Activated T-cell treated with anti-CD3 and anti-CD28 coated beads, Interleukin-2, amount 50 U/mL, for 72 hours (primary cell): Measurements from ENCODE around the gene MRPL10. TPM values are rescaled to one million over a fixed set of nuclear protein-coding genes. Genes with fewer than 3 reads are reported as not detected.

Experiments used
- ATAC-seq, 2 donors: fragments of 150-1000 bp; cut with Tn5 transposase; replicated peaks in 1 of 2; 2 replicates each; pipeline ENCODE4 v1.10.0; 2021; ENCODE audit warnings: moderate library complexity in 2 of 2, mild to moderate bottlenecking in 1 of 2
- DNase-seq, 2 donors: peaks; one replicate each; pipeline ENCODE4 v3.0.0; 2021 to 2022; ENCODE audit warnings: mixed read lengths in 1 of 2
- H3K27ac Mint-ChIP-seq: one replicate; pipeline ENCODE4 v1.8.0; 2022; ENCODE audit warnings: mild to moderate bottlenecking, moderate library complexity, mixed read lengths
- H3K27me3 Mint-ChIP-seq: one replicate; pipeline ENCODE4 v1.8.0; 2022; ENCODE audit warnings: low read depth, mixed read lengths
- H3K36me3 Mint-ChIP-seq, 2 donors: one replicate each; pipeline ENCODE4 v1.8.0; 2022; ENCODE audit warnings: mixed read lengths in 2 of 2, mild to moderate bottlenecking in 1 of 2; ENCODE audit not compliant: insufficient read depth in 2 of 2
- H3K4me1 Mint-ChIP-seq: one replicate; pipeline ENCODE4 v1.8.0; 2022; ENCODE audit warnings: low read depth, mixed read lengths
- H3K4me3 Mint-ChIP-seq, 2 donors: one replicate each; pipeline ENCODE4 v1.8.0; 2022; ENCODE audit warnings: mild to moderate bottlenecking in 2 of 2, mixed read lengths in 2 of 2, moderate library complexity in 2 of 2
- H3K9me3 Mint-ChIP-seq, 2 donors: one replicate each; pipeline ENCODE4 v1.8.0; 2022; ENCODE audit warnings: mixed read lengths in 2 of 2
- total RNA-seq, 2 donors: library from RNA; stranded (reverse); gene quantifications; one replicate each; pipeline ENCODE4 v1.2.3, GENCODE V29; 2022

Gene MRPL10
- total RNA-seq, 2 donors from 2014 or later, result 81.7 to 83.5 TPM

DNA sequence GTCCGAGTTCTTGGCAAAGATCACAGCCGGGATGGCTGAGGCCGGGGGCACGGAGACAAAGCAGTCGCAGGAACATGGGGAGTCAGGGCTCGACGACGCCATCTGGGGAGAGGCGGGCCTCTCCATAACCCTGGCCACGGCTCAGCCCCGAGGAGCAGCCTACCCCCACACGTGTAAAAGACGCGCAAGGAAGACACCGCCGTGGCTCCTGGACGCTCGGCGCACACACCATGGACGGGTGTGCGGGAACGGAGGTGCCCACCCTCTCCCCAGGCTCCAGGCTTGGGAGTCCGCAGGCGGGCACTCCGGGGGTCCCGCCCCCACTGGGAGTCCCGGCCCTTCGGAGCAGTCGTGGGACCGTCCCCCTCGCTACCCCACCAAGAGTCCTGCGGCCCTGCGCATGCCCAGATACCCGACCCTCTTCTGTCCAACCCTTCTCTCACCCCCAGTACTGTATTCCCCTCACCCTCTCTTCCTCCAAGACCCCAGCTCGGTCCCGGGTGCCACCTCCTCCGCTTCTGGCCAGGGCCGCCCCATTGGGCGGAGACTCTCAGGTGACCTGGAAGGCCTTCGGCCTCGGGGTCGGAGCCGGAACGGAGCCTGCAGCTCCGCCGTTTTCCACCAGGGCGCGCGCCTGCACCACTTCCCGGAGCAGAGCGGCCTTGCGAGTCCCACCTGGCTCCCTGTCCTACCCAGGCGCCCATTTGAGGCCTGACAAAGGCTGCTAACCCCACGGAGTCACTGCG lies 9.6 kb upstream of the MRPL10 start, which contains the start of gene SCRN2:
Gene SCRN2, minus strand, starts transcription at position 532 of the 746 bp plus-strand sequence. Its CDS starts 430 bp downstream, at position 102.
- Mint-ChIP-seq H3K27me3 (peaks cover 19% of the 10 kb centered on the region), H3K4me1 (peaks cover 38% of the 10 kb centered on the region), H3K9me3 (no peaks in the 10 kb centered on the region), H3K36me3 (peaks cover 0 to 1% of the 10 kb centered on the region in 2 donors), H3K27ac (peak within 1 kb of the TSS; percentile 27), H3K4me3 (peak within 1 kb of the TSS; percentile 90 to 99)
- DNase-seq (peak; percentile 93 to 97), ATAC-seq (peak; percentile 92 to 94)

DNA sequence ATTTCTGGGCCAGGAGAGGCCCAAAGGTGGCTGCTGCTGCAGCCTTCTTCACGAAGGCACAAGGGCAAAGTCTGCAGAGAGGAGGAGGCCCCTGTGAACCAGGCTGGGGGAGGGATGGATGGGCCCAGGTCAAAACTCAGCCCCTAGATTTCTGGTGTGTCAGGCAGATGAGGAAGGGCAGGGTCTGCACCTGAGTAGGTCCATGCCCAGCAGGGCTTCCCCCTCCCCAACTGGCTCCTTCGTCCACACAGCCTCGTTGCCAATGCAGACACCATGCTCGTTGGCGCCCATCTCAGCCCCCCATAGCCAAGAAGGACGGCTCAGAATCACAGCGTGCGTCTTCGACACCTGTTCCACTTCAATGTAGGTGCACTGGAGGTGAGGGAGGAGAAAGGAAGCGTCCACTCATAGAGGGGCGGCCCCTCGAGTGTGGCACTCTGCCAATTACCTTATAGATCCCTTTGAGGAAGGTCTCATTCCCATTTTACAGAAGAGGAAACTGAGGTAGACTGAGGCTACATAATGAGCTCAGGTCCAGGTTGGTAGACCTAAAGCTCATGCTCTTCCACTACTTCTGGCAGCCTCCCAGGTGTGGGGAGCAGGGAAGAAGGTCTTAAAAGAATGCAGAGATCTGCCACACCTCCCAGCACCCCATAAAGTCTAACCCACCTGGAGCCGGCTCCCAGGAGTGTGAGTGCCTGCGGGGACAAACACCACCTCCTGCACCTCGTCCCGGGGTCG lies 8.8 kb upstream of the MRPL10 start:
- Mint-ChIP-seq H3K4me1 (peaks cover 44% of the 10 kb centered on the region), H3K4me3 (peak overlapping the region; percentile 90 to 99), H3K27me3 (peaks cover 12% of the 10 kb centered on the region), H3K36me3 (peaks cover 0 to 1% of the 10 kb centered on the region in 2 donors), H3K27ac (peak overlapping the region; percentile 27), H3K9me3 (no peaks in the 10 kb centered on the region)
- ATAC-seq (no peak), DNase-seq (no peak)

DNA sequence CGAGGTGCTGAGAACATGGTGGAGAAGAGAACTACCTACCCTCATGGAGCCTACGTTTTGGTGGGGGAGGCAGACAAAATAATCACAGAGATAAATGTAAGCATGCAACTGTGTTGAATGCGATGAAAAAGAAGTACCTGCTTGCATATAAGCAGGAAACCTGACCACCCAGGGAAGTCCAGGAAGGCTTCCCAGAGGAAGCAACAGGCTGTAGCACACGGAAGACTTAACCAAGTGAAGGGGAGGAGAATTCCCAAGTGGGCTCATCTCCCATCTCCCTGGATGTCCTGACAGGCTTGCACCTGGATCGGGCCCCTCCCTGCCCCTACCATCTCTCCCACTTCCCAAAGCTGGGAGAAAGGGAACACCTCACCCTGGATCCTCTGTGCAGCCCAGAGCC lies 7.7 kb upstream of the MRPL10 start:
- H3K4me1 Mint-ChIP-seq, result peaks cover 55% of the 10 kb centered on the region
- ATAC-seq, result no peak
- H3K27ac Mint-ChIP-seq, result no peak overlapping the region
- no peak overlapping the region for H3K4me3 Mint-ChIP-seq
- peaks cover 1% of the 10 kb centered on the region for H3K27me3 Mint-ChIP-seq
- H3K9me3 Mint-ChIP-seq, result no peaks in the 10 kb centered on the region
- H3K36me3 Mint-ChIP-seq, result peaks cover 0 to 1% of the 10 kb centered on the region in 2 donors
- DNase-seq, result no peak

DNA sequence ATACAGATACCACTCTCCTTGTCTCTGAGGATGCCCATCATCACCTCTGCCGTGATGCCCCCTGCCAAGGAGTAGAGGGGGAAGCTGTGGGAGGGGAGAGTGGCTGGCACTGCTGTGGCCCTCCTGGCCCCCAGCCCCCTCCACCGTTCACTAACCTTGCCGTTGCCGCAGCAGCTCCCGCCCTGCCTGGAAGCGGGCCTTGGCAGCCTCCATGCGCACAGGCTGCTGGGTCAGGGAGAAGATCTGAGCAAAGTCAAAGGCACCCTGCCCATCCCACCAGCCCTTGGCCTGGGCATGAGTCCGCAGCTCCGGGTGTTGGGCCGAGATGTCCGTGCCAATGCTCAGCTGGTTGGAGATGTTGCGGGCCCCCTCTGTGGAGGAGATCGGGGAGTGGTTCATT lies 7.3 kb upstream of the MRPL10 start:
- no peak for DNase-seq
- no peak overlapping the region for H3K27ac Mint-ChIP-seq
- no peak overlapping the region for H3K4me3 Mint-ChIP-seq
- no peaks in the 10 kb centered on the region for H3K27me3 Mint-ChIP-seq
- ATAC-seq, result no peak
- no peaks in the 10 kb centered on the region for H3K9me3 Mint-ChIP-seq
- H3K36me3 Mint-ChIP-seq, result peaks cover 0 to 1% of the 10 kb centered on the region in 2 donors
- peaks cover 60% of the 10 kb centered on the region for H3K4me1 Mint-ChIP-seq

DNA sequence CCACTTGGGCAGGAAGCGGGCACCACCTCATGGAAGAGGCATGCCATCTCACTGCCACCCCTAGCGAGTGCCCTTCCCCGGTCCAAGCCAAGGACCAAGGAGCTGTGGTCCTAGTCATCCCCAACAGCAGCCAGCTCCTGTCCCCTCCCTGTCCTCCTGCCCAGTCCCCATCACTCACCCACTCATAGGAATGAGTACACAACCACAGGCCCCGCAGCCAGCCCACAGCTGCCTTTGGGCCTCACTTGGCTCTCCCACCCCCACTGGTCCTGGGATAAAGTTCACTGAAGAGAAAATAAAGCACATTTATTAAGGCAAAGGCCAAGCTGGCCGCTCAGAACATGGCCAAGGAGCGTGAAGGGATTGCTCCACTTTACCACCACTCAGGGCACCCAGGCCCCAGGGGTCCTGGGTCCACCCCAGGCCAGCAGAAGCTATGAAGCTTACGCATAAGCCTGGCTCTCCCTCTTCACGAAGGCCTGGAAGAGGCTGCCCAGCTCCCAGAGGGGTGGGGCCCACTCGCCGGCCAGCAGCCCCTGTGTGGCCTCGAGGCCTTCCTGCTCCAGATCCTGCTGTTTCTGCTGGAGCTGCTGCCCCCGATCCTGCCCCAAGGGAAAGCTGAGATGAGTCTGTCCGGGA lies 6.2 kb upstream of the MRPL10 start:
- Mint-ChIP-seq H3K9me3 (no peaks in the 10 kb centered on the region), H3K27ac (no peak overlapping the region), H3K4me3 (no peak overlapping the region), H3K4me1 (peaks cover 51% of the 10 kb centered on the region), H3K27me3 (no peaks in the 10 kb centered on the region), H3K36me3 (peaks cover 0 to 1% of the 10 kb centered on the region in 2 donors)
- DNase-seq (no peak), ATAC-seq (no peak)

DNA sequence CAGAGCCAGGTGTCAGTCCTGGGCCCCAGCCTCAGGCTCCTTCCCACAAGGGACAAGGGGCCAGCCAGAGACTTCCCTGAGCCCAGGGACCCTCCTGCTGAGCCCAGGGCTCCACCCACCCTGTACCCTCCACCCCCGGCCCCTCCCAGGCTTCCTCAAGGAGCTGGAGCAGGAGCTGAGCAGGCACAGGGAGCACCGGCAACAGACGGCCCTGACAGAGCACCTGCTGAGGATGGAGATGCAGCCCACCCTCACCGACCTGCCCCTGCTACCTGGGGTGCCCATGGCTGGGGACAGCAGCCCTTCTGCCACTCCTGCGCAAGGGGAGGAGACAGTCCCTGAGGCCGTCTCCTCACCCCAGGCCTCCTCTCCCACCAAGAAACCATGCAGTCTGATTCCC lies 5.3 kb upstream of the MRPL10 start:
- DNase-seq (no peak), ATAC-seq (no peak)
- Mint-ChIP-seq H3K9me3 (no peaks in the 10 kb centered on the region), H3K27ac (no peak overlapping the region), H3K4me3 (no peak overlapping the region), H3K27me3 (no peaks in the 10 kb centered on the region), H3K36me3 (peaks cover 0 to 1% of the 10 kb centered on the region in 2 donors), H3K4me1 (peaks cover 51% of the 10 kb centered on the region)

DNA sequence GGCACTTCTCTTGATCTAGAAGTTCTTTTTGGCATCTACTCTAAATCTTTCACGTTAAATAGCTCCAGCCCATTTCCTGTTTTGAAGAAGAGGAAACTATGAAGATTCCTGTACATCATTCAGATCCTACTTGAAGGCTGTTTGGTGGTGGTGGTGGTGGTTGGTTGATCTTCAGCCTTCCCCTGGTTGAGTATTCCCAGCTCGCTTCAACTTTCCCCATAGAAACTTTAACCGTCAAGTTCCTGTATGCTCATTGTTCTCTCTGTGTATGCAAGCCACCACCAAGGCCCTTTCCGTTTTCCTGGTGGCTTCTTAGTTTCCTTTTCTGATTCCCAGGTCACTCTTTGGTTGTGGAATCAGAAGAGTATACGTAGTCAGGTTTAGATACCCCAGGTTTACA lies 3.4 kb upstream of the MRPL10 start:
- H3K4me3 Mint-ChIP-seq, result no peak overlapping the region
- no peaks in the 10 kb centered on the region for H3K36me3 Mint-ChIP-seq
- no peak for DNase-seq
- H3K27me3 Mint-ChIP-seq, result no peaks in the 10 kb centered on the region
- H3K27ac Mint-ChIP-seq, result no peak overlapping the region
- H3K9me3 Mint-ChIP-seq, result no peaks in the 10 kb centered on the region
- H3K4me1 Mint-ChIP-seq, result peaks cover 54% of the 10 kb centered on the region
- no peak for ATAC-seq

DNA sequence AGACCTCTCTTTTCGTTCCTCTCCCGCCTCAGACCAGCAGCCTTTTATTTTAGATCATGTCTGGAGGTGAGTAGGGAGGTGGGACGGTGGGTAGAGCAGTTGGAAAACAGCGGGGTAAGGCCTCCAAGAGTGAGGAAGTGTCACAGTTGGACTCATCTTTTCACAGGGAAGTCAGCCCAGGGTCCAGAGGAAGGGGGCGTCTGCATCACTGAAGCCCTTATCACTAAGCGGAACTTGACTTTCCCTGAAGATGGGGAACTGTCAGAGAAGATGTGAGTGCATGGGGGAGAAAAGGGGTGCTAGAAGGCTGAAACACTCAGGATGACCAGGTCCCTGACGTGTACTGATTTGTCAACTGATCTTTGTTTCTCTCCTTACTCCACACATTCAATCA lies 590 bp upstream of the MRPL10 start:
- H3K4me1 Mint-ChIP-seq, result peaks cover 63% of the 10 kb centered on the region
- no peaks in the 10 kb centered on the region for H3K9me3 Mint-ChIP-seq
- peak in 1 of 2 donors; percentile 5 for ATAC-seq
- H3K36me3 Mint-ChIP-seq, result peaks cover 2 to 4% of the 10 kb centered on the region in 2 donors
- no peak for DNase-seq
- H3K27ac Mint-ChIP-seq, result no peak overlapping the region
- H3K27me3 Mint-ChIP-seq, result no peaks in the 10 kb centered on the region
- peak overlapping the region; percentile 93 to 96 for H3K4me3 Mint-ChIP-seq

DNA sequence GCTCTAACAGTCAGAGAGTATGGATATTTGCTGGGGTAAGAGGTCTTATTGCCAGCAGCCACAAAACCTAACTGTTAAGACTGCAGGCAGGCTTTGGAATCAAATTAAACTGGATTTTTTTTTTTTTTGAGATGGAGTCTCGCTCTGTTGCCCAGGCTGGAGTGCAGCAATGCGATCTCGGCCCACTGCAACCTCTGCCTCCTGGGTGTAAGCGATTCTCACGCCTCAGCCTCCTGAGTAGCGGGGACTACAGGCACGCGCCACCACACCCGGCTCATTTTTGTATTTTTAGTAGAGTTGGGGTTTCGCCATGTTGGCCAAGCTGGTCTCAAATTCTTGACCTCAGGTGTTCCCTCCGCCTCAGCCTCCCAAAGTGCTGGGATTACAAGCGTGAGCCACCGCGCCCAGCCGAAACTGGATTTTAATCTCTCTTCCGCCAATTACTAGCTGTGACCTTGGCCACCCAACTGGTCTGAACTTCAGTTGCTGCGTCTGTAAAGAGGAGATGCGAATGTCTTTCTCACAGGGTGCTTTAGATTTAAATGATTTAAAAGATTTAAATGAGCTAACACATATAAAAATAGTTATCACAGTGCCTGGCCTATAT lies 842 bp downstream of the MRPL10 start:
- H3K4me3 Mint-ChIP-seq, result peak overlapping the region; percentile 93 to 96
- no peaks in the 10 kb centered on the region for H3K9me3 Mint-ChIP-seq
- H3K4me1 Mint-ChIP-seq, result peaks cover 60% of the 10 kb centered on the region
- peak overlapping the region; percentile 94 for H3K27ac Mint-ChIP-seq
- DNase-seq (no peak), ATAC-seq (no peak)
- H3K36me3 Mint-ChIP-seq, result peaks cover 9 to 12% of the 10 kb centered on the region in 2 donors
- H3K27me3 Mint-ChIP-seq, result no peaks in the 10 kb centered on the region

DNA sequence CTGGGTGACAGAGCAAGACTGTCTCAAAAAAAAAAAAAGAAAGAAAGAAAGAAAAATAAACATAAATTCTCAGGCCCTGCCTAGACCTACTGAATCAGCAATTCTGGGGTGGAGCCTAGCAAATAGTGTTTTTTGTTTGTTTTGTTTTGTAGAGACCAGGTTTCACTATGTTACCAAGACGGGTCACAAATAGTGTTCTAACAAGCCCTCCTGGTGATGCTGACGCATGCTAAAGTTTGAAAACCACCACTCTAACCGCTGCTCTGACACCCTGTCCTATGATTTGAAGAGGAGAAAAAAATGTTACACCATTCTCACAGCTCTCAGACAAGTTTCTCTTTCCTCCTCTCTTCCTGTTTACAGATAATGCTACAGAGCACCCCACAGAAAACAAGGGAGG lies 1.5 kb downstream of the MRPL10 start:
- DNase-seq, result peak in 1 of 2 donors; percentile 45
- ATAC-seq, result peak; percentile 41 to 66
- H3K4me1 Mint-ChIP-seq, result peaks cover 54% of the 10 kb centered on the region

DNA sequence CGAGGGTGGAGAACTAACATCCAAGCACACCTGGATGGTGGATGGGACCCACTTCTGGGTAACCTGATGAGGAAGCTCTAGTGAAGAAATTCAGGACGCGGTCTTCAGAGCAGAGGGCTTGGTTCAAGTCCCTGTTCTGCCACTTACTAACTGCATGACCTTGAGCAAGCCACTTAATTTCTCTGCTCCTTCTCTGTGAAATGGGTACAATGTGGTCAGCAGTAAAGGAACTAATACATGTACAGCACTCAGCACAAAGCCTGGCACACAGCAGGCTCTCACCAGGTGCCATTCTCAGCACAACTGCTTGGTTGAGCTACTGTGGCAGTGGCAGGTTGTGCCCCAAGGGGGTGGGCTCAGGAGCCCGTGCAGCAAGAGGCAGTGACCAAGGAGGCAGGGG lies 7.8 kb downstream of the MRPL10 start:
- Mint-ChIP-seq H3K27me3 (no peaks in the 10 kb centered on the region), H3K9me3 (no peaks in the 10 kb centered on the region), H3K36me3 (peaks cover 14 to 18% of the 10 kb centered on the region in 2 donors), H3K4me3 (no peak overlapping the region), H3K4me1 (peaks cover 30% of the 10 kb centered on the region), H3K27ac (no peak overlapping the region)
- DNase-seq (no peak), ATAC-seq (no peak)

More for the DNA sequence above, 1.5 kb downstream of the MRPL10 start:
- H3K9me3 Mint-ChIP-seq, result no peaks in the 10 kb centered on the region
- H3K4me3 Mint-ChIP-seq, result peak overlapping the region; percentile 93 to 96
- H3K27me3 Mint-ChIP-seq, result no peaks in the 10 kb centered on the region
- peak overlapping the region; percentile 94 for H3K27ac Mint-ChIP-seq
- H3K36me3 Mint-ChIP-seq, result peaks cover 12 to 15% of the 10 kb centered on the region in 2 donors

DNA sequence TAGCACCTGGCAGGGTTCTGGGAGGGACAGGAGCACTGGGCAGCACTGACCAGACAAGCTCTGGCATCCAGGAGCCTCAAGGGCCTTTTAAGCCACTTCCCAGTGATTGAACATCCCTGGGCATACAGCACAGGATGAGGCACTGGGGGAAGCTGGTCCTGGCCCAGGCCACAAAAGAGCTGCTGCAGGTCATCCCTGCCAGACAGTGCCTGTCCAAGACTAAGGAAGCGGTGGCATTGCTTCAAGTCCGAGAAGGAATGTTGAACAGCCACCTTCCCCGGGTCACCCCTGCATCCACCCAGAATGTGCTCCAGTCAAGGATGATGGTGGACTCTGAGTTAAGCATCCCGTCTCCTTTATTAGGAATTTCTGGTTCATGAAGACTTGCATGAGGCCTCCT lies 8.6 kb downstream of the MRPL10 start:
- ATAC-seq, result no peak
- Mint-ChIP-seq H3K27ac (no peak overlapping the region), H3K36me3 (peaks cover 13 to 19% of the 10 kb centered on the region in 2 donors), H3K9me3 (no peaks in the 10 kb centered on the region), H3K4me3 (peak overlapping the region; percentile 89 to 95), H3K4me1 (peaks cover 25% of the 10 kb centered on the region), H3K27me3 (no peaks in the 10 kb centered on the region)
- DNase-seq, result no peak
